Heart left ventricle (tissue), 16 donors: ENCODE measurements around the gene ZNF853. TPM values are rescaled to one million over a fixed set of nuclear protein-coding genes. Genes with fewer than 3 reads are reported as not detected.

Source experiments
- ATAC-seq, 4 donors: fragments of 200-7000 bp; cut with Tn5 transposase; one replicate each; pipeline ENCODE4 v1.9.1; 2020 to 2022; ENCODE audit warnings: moderate library complexity in 4 of 4, mild to moderate bottlenecking in 3 of 4, moderate number of reproducible peaks in 1 of 4
- DNase-seq, 5 donors: peaks; one replicate each; pipeline ENCODE4 v3.0.0-alpha.2; 2020
- H3K27ac ChIP-seq, 12 donors: fragments of 200-600 bp; sonication (generic) in 4 of 12; one replicate each; pipeline versions ENCODE4 v1.5.0 to v1.8.0; 2016 to 2022; ENCODE audit warnings: mild to moderate bottlenecking in 2 of 12
- H3K27me3 ChIP-seq, 9 donors: fragments of 200-600 bp; sonication (generic) in 2 of 9; one replicate each; pipeline versions ENCODE4 v1.5.1 to v1.8.0; 2016 to 2022; ENCODE audit warnings: mild to moderate bottlenecking in 3 of 9
- H3K36me3 ChIP-seq, 9 donors: fragments of 200-600 bp; sonication (generic) in 2 of 9; one replicate each; pipeline versions ENCODE4 v1.5.0 to v1.8.0; 2018 to 2022; ENCODE audit warnings: mild to moderate bottlenecking in 2 of 9
- H3K4me1 ChIP-seq, 12 donors: fragments of 200-600 bp; sonication (generic) in 4 of 12; one replicate each; pipeline versions ENCODE4 v1.5.0 to v1.8.0; 2016 to 2022; ENCODE audit warnings: mild to moderate bottlenecking in 3 of 12
- H3K4me3 ChIP-seq, 12 donors: fragments of 200-600 bp; sonication (generic) in 4 of 12; one replicate each; pipeline versions ENCODE4 v1.5.0 to v1.8.0; 2017 to 2022; ENCODE audit warnings: mild to moderate bottlenecking in 9 of 12, moderate library complexity in 4 of 12
- H3K9me3 ChIP-seq, 12 donors: fragments of 200-600 bp; sonication (generic) in 4 of 12; one replicate each; pipeline versions ENCODE4 v1.5.0 to v1.8.0; 2016 to 2022; ENCODE audit warnings: mild to moderate bottlenecking in 1 of 12
- POLR2A ChIP-seq, 2 donors: fragments of 450-650 bp; IDR thresholded peaks; one replicate each; pipeline ENCODE4 v1.6.1; 2017; ENCODE audit warnings: antibody characterized with exemption in 2 of 2, mild to moderate bottlenecking in 2 of 2, moderate library complexity in 2 of 2
- WGBS, 4 donors: extraction: QIAGEN DNeasy Blood & Tissue Kit in 2 of 4; methylation state at CpG; one replicate each; pipeline versions ENCODE4 v1.1.5 to v1.1.7; 2013 to 2018; 5-methylcytosine and 5-hydroxymethylcytosine counted together
- intact Hi-C, 10 donors: fragments of 100-400 bp; cut with DNase I; formaldehyde crosslinking; loops; one replicate each; pipeline versions ENCODE4 v1.11.1 to v1.14.2; 2022
- polyA plus RNA-seq, 2 donors: library from polyadenylated mRNA; stranded (reverse); fragments of 200-250 nt; gene quantifications; one replicate each; pipeline ENCODE4 v1.2.3, GENCODE V29; 2013
- total RNA-seq, 9 donors: library from RNA; depleted of rRNA in 2 of 9; stranded (reverse); fragments of >200 nt in 2 of 9; fragmentation: NEBNext Ultra II Directional in 3 of 9; extraction: Animal tissue kit (Norgen Biotek cat#: 25700) in 3 of 9; gene quantifications; one replicate each; pipeline versions ENCODE4 v1.1.0 to v1.2.4, GENCODE V29; 2016 to 2023
- TF ChIP-seq, protein P1 (sequence below), 12 donors: fragments of 200-600 bp; sonication (generic) in 4 of 12; IDR thresholded peaks; one replicate each; pipeline versions ENCODE4 v1.5.0 to v1.8.0; 2018 to 2022; ENCODE audit warnings: antibody characterized with exemption in 12 of 12, mild to moderate bottlenecking in 5 of 12
- donor health status: ischemic (EF 13 %, LVEDD 7.1; RV severe dilation, severe dysfunction).
- donor health status: healthy with polysubstance abuse.
- donor health status: DM: no; HTN: yes; CAD: no.
- donor health status: DM: no; HTN: no; CAD: no.
- donor health status: ischemic (EF 25% LVEDD 6.9; RV normal size, moderate dysfunction).
- donor health status: ischemic (EF 25% LVEDD 5.7; RV mildly dilated, moderate dysfunction).
- donor health status: healthy.
- donor health status: DM: yes; HTN: yes; CAD: no.
- donor health status: ischemic (EF 35%, LVEDD 5.7; RV mildly dilated, moderate dysfunction).
- donor health status: nonischemic (EF 11% LVEDD 7.7; RV severe dilation, severe dysfunction).
- donor health status: DM: yes; HTN: yes; CAD: no.
- donor health status: PGD.
- donor health status: ischemic (EF 29% LVEDD 5.4; RV normal size, mild dysfunction).
- donor health status: nonischemic (EF 23%, LVEDD 6.1; RV moderate dilation, normal function).

Gene ZNF853
- total and polyA plus RNA-seq, 11 donors: 3.1 to 27.8 (median 11.5) TPM

DNA sequence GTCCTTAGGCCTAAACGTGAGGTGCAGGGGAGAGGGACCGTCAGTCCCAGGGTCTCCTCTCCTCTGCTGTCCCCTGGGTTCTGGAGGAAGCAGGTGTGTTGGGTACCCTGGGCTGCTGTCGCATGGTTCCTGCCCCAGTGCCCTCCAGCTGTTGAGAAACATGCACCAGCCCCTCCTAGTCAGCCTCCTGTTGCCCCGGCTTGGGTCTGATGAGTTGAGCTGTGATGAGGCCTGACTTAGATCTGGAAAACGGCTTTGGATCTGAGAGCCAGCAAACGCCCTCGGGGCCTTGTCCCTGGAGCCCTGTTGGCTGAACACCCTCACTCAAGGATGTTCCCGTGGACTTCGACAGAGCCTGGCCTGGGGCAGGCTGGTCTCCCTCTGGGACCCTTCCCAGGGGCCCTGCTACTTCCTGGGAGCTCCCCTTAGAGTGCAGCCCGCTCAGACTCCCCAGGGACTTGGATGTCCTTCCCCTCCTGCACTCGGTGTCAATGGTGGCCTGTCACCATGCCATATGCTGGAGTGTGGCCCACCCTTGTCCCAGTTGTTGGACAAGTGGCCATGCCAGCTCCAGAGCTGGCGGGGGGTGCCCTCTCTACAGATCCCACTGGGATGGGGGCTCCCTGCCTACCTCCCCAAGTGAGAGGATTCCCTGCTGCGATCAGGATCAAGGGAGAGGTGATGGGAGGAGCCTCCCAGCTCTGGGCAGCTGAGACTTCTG, 34.0 kb downstream of the ZNF853 start:
- no peak overlapping the region for H3K4me3 ChIP-seq
- intact Hi-C loops: no loop called here
- WGBS, 4 donors: 74 to 83% (median 77%) methylated on average over 6 to 13 of the region's 13 CpGs
- no peak for TF ChIP-seq POLR2A (IDR thresholded peaks at IDR 0.05)
- TF ChIP-seq, protein P1, sequence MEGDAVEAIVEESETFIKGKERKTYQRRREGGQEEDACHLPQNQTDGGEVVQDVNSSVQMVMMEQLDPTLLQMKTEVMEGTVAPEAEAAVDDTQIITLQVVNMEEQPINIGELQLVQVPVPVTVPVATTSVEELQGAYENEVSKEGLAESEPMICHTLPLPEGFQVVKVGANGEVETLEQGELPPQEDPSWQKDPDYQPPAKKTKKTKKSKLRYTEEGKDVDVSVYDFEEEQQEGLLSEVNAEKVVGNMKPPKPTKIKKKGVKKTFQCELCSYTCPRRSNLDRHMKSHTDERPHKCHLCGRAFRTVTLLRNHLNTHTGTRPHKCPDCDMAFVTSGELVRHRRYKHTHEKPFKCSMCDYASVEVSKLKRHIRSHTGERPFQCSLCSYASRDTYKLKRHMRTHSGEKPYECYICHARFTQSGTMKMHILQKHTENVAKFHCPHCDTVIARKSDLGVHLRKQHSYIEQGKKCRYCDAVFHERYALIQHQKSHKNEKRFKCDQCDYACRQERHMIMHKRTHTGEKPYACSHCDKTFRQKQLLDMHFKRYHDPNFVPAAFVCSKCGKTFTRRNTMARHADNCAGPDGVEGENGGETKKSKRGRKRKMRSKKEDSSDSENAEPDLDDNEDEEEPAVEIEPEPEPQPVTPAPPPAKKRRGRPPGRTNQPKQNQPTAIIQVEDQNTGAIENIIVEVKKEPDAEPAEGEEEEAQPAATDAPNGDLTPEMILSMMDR (IDR thresholded peaks at IDR 0.05): no peak
- DNase-seq: peak in 1 of 5 donors; percentile 55
- peaks cover 0 to 11% (median 0%) of the 10 kb centered on the region in 12 donors for H3K9me3 ChIP-seq
- H3K4me1 ChIP-seq: peaks cover 0 to 8% (median 0%) of the 10 kb centered on the region in 12 donors
- peaks cover 0 to 91% (median 63%) of the 10 kb centered on the region in 9 donors for H3K36me3 ChIP-seq
- no peak for ATAC-seq
- no peaks in the 10 kb centered on the region for H3K27me3 ChIP-seq
- H3K27ac ChIP-seq: no peak overlapping the region

DNA sequence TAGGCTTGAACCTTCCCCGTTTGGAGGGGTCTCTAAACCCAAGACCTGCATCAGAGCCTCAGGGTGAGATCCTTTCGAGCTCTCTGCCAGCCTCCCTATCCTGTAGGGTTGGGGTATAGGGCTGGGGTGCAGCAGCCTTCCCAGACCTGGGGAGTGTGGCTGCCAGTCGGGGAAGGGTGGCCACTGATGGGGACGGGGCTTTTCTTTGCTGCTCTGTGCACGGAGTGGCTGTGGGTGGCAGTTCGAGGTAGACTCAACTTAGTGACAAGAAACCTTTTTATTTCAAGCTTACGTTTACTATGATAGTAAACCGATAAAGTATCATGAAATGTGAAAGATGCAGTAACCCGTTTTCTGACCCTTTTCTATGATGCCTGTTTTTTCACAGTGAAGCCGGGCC, 34.7 kb downstream of the ZNF853 start:
- DNase-seq (peak in 1 of 5 donors; percentile 20), ATAC-seq (no peak)
- Histone ChIP-seq H3K27ac (no peak overlapping the region), H3K4me3 (no peak overlapping the region), H3K36me3 (peaks cover 0 to 91% (median 62%) of the 10 kb centered on the region in 9 donors), H3K27me3 (no peaks in the 10 kb centered on the region), H3K9me3 (peaks cover 0 to 11% (median 0%) of the 10 kb centered on the region in 12 donors), H3K4me1 (peaks cover 0 to 8% (median 0%) of the 10 kb centered on the region in 12 donors)
- intact Hi-C loops: no loop called here
- 94 to 96% (median 96%) methylated on average over 8 to 10 of the region's 10 CpGs for WGBS, 4 donors
- TF ChIP-seq POLR2A (IDR thresholded peaks at IDR 0.05): no peak
- TF ChIP-seq, protein P1 (IDR thresholded peaks at IDR 0.05): no peak

DNA sequence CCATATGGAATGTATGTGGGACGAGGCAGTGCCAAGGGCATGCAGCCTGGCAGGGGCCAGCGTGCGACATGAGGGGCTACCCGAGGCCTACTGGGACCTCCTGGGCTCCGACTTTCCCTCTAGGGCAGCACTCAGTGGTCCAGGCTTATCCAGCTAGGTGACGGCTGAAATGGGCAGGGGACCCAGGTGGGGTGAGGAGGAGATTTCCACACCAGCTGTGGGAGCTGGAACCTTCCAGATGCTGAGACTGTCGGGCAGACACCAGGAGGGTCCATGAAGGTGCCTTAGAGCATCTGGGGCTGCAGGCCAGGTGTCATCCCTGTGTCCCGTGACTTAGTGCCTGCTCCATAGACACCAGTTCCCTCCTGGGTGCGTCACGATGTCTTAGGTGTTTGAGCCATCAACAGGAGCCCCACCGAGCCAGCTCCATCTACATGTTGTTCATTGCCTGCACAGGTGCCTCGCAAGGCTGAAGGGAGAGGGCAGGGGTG, 35.2 kb downstream of the ZNF853 start:
- H3K4me1 ChIP-seq: peaks cover 0 to 8% (median 0%) of the 10 kb centered on the region in 12 donors
- no peak overlapping the region for H3K27ac ChIP-seq
- WGBS, 4 donors: 93 to 100% (median 97%) methylated on average over 5 to 12 of the region's 12 CpGs
- peaks cover 0 to 91% (median 62%) of the 10 kb centered on the region in 9 donors for H3K36me3 ChIP-seq
- H3K9me3 ChIP-seq: peaks cover 0 to 11% (median 0%) of the 10 kb centered on the region in 12 donors
- no peak overlapping the region for H3K4me3 ChIP-seq
- DNase-seq: peak in 1 of 5 donors; percentile 31
- no peaks in the 10 kb centered on the region for H3K27me3 ChIP-seq
- no peak for ATAC-seq
- intact Hi-C loops: no loop called here
- TF ChIP-seq, protein P1 (IDR thresholded peaks at IDR 0.05): no peak
- no peak for TF ChIP-seq POLR2A (IDR thresholded peaks at IDR 0.05)

DNA sequence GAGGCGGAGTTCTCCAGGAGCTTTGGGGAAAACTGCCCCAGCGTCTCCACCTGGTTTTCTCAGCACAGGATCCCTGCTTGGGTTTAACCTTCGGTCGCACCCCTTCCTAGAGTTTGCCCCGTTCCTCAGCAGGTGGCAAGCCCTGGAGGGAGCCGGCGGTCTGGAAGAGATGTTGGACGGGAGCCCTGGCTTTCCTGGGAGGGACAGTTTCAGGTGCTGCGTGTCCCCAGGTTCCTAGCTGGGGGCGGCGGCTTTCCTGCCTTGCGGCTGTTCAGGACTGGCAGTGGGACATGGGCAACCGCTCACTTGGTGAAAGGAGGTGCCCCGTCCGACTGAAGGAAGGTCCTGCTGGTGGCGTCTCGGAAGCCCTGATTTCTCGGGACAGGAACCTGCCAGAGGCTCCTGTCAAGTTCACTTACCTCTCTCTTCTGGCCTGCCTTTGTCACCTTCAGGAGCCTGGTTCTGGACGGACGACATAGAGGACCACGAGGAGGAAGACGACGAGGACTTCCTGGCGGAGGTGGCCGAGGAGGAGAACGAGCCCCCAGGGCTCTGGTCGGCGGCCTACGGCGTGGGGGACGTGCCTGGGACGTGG, 36.5 kb downstream of the ZNF853 start:
- Histone ChIP-seq H3K27ac (no peak overlapping the region), H3K4me3 (no peak overlapping the region), H3K9me3 (peaks cover 0 to 11% (median 0%) of the 10 kb centered on the region in 12 donors), H3K27me3 (no peaks in the 10 kb centered on the region), H3K36me3 (peaks cover 0 to 80% (median 51%) of the 10 kb centered on the region in 9 donors), H3K4me1 (peaks cover 0 to 5% (median 0%) of the 10 kb centered on the region in 12 donors)
- intact Hi-C loops: no loop called here
- ATAC-seq (no peak), DNase-seq (peak in 1 of 5 donors; percentile 40)
- 97 to 99% (median 98%) methylated on average over 22 to 32 of the region's 32 CpGs for WGBS, 4 donors
- TF ChIP-seq, protein P1 (IDR thresholded peaks at IDR 0.05): no peak
- no peak for TF ChIP-seq POLR2A (IDR thresholded peaks at IDR 0.05)
